ENCODE measurements around the gene LMTK3.

DNA sequence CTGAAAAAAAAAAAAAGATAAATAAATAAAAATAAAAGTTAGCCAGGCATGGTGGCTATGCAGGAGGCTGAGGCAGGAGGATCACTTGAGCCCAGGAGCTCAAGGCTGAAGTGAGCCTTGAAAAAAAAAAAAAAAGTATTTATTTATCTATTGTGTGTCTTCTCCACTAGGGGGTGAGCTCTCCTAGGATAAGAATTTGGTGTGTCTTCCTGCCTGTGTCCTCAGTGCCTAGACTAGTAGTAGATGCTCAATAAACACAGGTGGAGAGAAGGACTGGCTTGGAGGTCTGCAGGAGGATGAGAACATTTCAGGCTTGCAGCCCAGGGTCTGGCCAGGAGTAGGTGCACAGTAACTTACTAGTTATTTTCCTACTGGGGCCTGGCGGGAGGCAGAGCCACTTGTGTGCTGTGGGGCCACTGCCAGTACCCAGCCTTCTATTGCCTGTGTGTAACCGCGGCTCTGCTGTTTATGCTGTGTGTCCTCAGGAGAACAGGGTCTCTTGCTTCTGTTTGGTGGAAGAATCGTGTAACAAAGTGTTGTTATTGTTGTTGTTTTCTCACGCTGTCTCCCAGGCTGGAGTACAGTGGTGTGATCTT is 5.4 kb downstream of the LMTK3 start:
- no peak for TF ChIP-seq POLR2A (IDR thresholded peaks at IDR 0.05)
- TF ChIP-seq, protein P1, sequence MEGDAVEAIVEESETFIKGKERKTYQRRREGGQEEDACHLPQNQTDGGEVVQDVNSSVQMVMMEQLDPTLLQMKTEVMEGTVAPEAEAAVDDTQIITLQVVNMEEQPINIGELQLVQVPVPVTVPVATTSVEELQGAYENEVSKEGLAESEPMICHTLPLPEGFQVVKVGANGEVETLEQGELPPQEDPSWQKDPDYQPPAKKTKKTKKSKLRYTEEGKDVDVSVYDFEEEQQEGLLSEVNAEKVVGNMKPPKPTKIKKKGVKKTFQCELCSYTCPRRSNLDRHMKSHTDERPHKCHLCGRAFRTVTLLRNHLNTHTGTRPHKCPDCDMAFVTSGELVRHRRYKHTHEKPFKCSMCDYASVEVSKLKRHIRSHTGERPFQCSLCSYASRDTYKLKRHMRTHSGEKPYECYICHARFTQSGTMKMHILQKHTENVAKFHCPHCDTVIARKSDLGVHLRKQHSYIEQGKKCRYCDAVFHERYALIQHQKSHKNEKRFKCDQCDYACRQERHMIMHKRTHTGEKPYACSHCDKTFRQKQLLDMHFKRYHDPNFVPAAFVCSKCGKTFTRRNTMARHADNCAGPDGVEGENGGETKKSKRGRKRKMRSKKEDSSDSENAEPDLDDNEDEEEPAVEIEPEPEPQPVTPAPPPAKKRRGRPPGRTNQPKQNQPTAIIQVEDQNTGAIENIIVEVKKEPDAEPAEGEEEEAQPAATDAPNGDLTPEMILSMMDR (IDR thresholded peaks at IDR 0.05 in 8 of 11, conservative IDR thresholded peaks at IDR 0.05 in 3 of 11) = peak in 10 of 11 experiments; percentile 10 to 46 (median 29)
- no peak for TF ChIP-seq POLR2AphosphoS5 (IDR thresholded peaks at IDR 0.05)
